Hippocampal formation (tissue), 2 donors: ENCODE measurements around the gene ZDHHC5.
"Not testable (repeated sequence)": the region's sequence is repeated elsewhere in the genome, so short reads cannot be mapped to it uniquely, and the experiment has no call there.

ENCODE experiments used
- DNase-seq, 2 donors: peaks; one replicate each; lab custom pipeline; 2025; lab: John Stamatoyannopoulos, UW

ZDHHC5 gene

DNA sequence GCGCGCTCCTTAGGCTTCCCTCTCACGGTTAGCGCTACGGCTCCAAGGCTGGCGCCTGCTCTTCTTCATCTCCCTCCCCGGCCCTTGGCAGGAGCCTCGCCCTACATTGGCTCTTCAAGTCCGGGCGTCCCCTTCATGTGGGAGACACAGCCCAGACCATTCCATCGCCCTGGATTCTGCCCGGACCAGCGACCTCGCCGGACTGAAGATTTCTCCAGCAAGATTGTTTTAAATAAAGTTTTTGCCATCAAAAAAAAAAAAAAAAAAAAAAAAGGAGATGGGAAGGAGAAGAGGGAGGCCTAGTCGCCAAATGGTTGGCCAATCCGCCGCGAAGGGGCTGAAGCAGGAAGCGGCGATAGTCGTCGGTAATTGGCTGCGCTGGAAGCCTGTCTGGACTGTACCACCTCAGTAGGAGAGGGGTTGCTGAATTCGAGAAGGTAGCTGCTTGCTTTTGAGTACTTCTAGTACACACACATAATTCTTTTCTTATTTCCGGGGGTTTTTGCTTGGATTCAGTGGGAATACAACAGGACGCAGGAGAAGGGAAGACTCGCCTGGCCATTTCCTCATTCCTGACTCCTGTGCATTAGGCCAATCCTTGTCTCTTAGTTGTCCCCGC lies 688 bp upstream of the ZDHHC5 start:
- peak; percentile 98 to 99 for DNase-seq

- DNase-seq, result no peak
Measured at GRCh38 chr11:57668434-57668782, 494 bp downstream of the ZDHHC5 start.

GRCh38 chr11:57674251-57674650 lies 6.3 kb downstream of the ZDHHC5 start:
- no peak for DNase-seq

DNA sequence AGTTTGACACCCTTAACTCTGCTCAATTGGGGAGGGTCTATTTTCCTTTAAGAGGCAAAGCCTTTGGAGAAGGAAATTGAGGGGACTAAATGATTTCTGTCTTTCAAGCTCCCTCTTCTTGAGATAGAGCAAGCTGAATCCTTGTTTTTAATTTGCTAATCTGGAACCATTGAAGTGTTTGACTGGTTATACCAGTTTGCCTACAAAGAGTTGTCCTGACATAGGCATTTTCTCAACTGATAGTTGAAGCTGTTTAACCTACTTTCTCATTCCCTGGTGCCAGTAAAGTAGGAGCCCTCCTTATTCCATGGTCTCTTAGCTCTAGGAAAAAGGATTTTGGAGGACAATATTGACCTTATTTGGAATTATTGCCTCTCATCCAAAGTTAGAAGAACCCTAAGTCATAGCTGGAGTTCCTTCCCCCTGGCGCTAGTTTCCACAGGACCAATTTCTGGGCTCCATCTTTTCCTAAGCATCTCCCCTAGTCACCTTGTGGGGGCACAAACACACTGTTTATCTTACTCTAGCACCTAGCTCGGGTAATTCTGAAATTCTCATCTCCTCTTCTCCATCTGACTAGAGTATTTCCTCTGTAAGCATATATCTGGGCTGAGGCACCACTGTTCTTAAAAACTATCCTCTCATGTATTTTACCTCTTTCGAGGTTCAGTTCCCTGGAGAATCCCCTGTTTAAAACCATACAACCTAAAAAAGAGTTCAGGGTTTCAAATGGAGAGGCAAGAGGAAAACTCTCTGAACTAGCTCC lies 7.4 kb downstream of the ZDHHC5 start:
- DNase-seq, result no peak

- no peak for DNase-seq
Measured at GRCh38 chr11:57679396-57679795, 11.5 kb downstream of the ZDHHC5 start.

- no peak for DNase-seq
Measured at GRCh38 chr11:57680552-57680874, 12.6 kb downstream of the ZDHHC5 start.

GRCh38 chr11:57681168-57681567 lies 13.3 kb downstream of the ZDHHC5 start:
- DNase-seq, result no peak

- DNase-seq, result not testable (repeated sequence)
Measured at GRCh38 chr11:57690474-57690873, 22.6 kb downstream of the ZDHHC5 start.

DNA sequence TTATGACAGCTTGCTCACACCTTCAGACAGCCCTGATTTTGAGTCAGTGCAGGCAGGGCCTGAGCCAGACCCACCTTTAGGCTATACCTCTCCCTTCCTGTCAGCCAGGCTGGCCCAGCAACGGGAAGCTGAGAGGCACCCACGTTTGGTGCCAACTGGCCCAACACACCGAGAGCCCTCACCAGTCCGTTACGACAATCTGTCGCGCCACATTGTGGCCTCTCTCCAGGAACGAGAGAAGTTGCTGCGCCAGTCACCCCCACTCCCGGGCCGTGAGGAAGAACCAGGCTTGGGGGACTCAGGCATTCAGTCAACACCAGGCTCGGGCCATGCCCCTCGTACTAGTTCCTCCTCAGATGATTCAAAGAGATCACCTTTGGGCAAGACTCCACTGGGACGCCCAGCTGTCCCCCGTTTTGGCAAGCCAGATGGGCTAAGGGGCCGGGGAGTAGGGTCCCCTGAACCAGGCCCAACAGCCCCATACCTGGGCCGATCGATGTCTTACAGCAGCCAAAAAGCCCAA lies 31.0 kb downstream of the ZDHHC5 start:
- DNase-seq, result no peak

GRCh38 chr11:57699813-57700212 lies 31.9 kb downstream of the ZDHHC5 start:
- no peak for DNase-seq

DNA sequence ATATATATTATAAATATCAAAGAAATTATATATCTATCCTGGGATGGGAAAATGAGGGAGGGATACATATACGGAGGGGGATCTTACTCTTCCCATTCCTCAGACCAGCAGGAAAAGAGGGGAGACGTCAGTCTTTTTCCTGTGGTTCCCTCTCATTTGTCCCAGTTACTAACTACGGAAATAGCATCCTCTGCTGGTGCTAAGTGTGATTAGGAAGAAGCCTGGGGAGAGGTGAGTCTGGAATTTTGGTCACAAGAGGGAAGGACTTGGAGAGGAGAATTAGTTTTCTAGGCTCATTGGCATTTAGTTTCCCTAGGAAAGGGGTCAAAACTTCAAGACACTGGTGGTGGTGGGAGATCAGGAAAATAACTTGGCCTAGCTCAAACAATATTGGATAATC lies 32.5 kb downstream of the ZDHHC5 start:
- DNase-seq, result no peak

GRCh38 chr11:57703341-57703740 lies 35.4 kb downstream of the ZDHHC5 start:
- DNase-seq, result no peak

GRCh38 chr11:57704932-57705331 lies 37.0 kb downstream of the ZDHHC5 start:
- DNase-seq, result no peak

DNA sequence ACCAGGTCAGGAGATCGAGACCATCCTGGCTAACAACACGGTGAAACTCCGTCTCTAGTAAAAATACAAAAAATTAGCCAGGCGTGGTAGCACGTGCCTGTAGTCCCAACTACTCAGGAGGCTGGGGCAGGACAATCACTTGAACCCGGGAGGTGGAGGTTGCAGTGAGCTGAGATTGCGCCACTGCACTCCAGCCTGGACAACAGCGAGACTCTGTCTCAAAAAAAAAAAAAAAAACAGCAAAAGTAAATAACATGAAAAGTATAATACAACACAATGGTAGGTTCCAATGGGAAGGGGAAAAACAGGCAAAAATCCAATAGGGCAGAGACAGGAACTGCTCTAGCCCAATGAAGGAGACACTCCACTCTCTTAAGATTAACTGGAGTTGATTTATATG lies 37.5 kb downstream of the ZDHHC5 start:
- DNase-seq, result not testable (repeated sequence)

DNA sequence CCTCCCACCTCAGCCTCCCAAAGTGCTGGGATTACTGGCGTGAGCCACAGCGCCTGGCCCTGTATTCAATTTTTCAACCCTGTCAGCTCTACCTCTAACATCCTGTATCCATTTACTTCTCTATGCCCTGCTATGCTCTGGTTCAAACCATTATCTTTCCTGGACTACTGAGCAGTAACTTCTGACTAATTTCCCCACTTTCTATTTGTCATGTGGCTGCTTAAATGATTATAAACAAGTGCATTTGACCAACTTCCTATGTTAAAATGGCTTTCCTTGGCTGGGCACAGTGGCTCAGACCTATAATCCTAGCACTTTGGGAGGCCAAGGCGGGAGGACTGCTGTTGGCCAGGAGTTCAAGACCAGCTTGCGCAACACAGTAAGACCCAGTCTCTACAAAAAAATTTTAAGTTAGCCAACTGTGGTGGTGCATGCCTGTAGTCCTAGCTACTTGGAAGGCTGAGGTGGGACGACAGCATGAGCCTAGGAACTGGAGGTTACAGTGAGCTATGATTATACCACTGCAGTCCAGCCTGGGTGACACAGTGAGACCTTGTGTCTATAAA lies 42.0 kb downstream of the ZDHHC5 start:
- no peak for DNase-seq

GRCh38 chr11:57711414-57712255 lies 43.7 kb downstream of the ZDHHC5 start, which contains the start of gene MED19:
MED19 (minus strand) TSS chr11:57712215; CDS start chr11:57712179, 36 bp downstream.
- DNase-seq, result peak in 1 of 2 donors; percentile 50

DNA sequence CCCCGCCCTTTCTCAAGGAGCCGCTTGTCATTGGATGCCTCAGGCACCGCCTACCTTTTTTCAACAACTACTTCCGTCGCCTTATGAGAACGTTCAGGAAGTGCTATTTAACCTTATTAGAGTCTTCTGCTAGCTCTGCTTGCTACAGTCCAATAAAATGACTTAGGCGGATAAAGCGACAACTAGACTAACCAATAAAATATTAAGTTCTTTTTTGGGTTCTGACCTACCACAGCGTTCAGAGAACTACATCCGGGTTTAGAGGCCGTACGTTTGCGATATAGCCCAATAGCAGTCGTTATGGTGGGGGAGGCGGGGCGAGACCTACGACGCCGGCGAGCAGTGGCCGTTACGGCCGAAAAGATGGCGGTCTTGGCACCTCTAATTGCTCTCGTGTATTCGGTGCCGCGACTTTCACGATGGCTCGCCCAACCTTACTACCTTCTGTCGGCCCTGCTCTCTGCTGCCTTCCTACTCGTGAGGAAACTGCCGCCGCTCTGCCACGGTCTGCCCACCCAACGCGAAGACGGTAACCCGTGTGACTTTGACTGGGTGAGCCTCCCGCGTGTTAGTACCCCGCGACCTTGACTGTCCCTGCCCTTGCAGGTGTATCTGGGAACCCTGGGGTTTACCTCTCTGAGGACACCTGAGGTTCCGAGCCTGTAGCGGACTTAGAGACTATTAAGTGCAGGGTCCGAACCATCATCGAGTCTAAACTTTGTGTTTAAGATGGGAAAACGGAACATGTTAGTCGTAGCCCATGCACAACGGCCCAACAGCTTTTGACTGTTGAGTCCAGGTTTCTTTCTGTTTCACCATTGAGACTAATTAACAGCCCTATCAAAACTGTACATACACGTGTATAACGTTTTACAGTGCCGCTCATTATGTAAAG lies 44.6 kb downstream of the ZDHHC5 start, which contains the start of gene TMX2:
TMX2 (plus strand) TSS at position 338 of the 895 bp plus-strand sequence; CDS start at position 364, 26 bp downstream.
- DNase-seq, result peak; percentile 98 to 100

GRCh38 chr11:57713835-57714234 lies 45.9 kb downstream of the ZDHHC5 start:
- no peak for DNase-seq

- DNase-seq, result not testable (repeated sequence)
Measured at GRCh38 chr11:57716726-57717125, 48.8 kb downstream of the ZDHHC5 start.

DNA sequence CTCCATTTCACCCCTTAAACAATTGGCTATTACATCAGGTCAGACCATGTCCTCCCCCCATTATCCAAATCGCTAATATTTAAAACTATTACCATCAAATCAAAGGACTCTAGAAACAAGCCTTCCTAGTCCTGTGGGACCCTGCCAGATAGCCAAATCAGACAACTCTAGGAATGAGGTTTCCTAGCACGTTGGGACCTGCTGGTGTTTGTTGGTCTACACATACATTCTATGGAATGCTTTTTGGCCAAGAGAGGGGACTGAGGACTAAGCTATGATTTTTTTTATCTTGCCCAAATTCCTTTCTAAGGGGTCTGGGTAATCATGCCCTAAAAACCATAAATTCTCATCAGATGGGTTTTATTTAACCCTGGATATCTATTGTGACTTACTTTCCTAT lies 59.3 kb downstream of the ZDHHC5 start:
- DNase-seq, result no peak

DNA sequence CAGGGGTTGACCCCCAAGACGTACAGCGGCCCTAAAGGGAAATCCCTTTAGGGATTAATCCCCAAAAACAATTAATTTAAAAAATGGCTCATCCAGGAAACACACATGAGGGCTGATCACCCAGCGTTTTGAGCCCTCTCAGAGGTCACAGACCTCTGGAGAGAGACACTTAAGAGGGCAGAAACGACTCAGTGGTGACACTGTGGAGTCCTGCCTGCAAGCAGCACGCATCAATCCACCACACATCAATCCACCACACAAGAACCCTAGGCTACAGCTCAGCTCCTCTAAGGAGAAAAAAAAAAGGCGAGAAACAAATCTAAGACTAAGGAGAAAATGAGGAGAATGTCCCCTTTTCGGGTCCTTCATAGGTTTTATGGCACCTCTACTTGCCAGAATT lies 60.9 kb downstream of the ZDHHC5 start:
- DNase-seq, result no peak
